ENCODE measurements around the gene ANKS3.
A peak's percentile ranks its signal among the peaks of the same experiment; 100 is the strongest.
"Not testable (repeated sequence)": the region's sequence is repeated elsewhere in the genome, so short reads cannot be mapped to it uniquely, and the experiment has no call there.

ANKS3 gene

GRCh38 chr16:4754865-4755264 is 20.8 kb upstream of the ANKS3 start:
- DNase-seq, result no peak

- DNase-seq, result no peak
Observed at GRCh38 chr16:4753227-4753626, 19.2 kb upstream of the ANKS3 start.

- DNase-seq, result no peak
Observed at GRCh38 chr16:4752351-4753100, 18.5 kb upstream of the ANKS3 start.

GRCh38 chr16:4750896-4751295 is 16.8 kb upstream of the ANKS3 start:
- DNase-seq, result no peak

GRCh38 chr16:4749700-4750257 is 15.7 kb upstream of the ANKS3 start:
- no peak for DNase-seq

- DNase-seq, result no peak
Observed at GRCh38 chr16:4748682-4749411, 14.8 kb upstream of the ANKS3 start.

- DNase-seq, result no peak
Observed at GRCh38 chr16:4747906-4748681, 14.0 kb upstream of the ANKS3 start.

- DNase-seq, result no peak
Observed at GRCh38 chr16:4746991-4747574, 13.0 kb upstream of the ANKS3 start.

GRCh38 chr16:4746215-4746614 is 12.1 kb upstream of the ANKS3 start:
- DNase-seq, result no peak

GRCh38 chr16:4745274-4745569 is 11.2 kb upstream of the ANKS3 start:
- DNase-seq, result no peak

- DNase-seq, result no peak
Observed at GRCh38 chr16:4744555-4745273, 10.6 kb upstream of the ANKS3 start.

GRCh38 chr16:4743226-4743878 is 9.3 kb upstream of the ANKS3 start:
- no peak for DNase-seq

GRCh38 chr16:4738370-4738769 is 4.3 kb upstream of the ANKS3 start:
- not testable (repeated sequence) for DNase-seq

- DNase-seq, result no peak
Observed at GRCh38 chr16:4737545-4737944, 3.5 kb upstream of the ANKS3 start.

- no peak for DNase-seq
Observed at GRCh38 chr16:4736546-4736945, 2.5 kb upstream of the ANKS3 start.

- DNase-seq, result peak; percentile 88
Observed at GRCh38 chr16:4734730-4735535, 862 bp upstream of the ANKS3 start.

GRCh38 chr16:4733747-4734062 is 366 bp downstream of the ANKS3 start:
- DNase-seq, result no peak

GRCh38 chr16:4733211-4733742 is 794 bp downstream of the ANKS3 start:
- DNase-seq, result no peak

GRCh38 chr16:4729876-4730275 is 4.2 kb downstream of the ANKS3 start:
- DNase-seq, result no peak

GRCh38 chr16:4728676-4729075 is 5.4 kb downstream of the ANKS3 start:
- no peak for DNase-seq

GRCh38 chr16:4726616-4727015 is 7.5 kb downstream of the ANKS3 start:
- no peak for DNase-seq

All from central memory CD4-positive, alpha-beta T cell (primary cell).